Stimulated activated CD8-positive, alpha-beta memory T cell treated with anti-CD3 and anti-CD28 coated beads, Interleukin-7, amount 100 ng/mL, for 4 hours (primary cell): ENCODE results near the gene SUCLG2.
"Not testable (repeated sequence)": the region's sequence is repeated elsewhere in the genome, so short reads cannot be mapped to it uniquely, and the experiment has no call there.

Experiments used
- DNase-seq, 2 donors: peaks; one replicate each; pipeline ENCODE4 v3.0.0-alpha.2; 2020; ENCODE audit warnings: low read depth in 2 of 2

The SUCLG2 gene

GRCh38 chr3:67559029-67559605, 95.3 kb downstream of the SUCLG2 start:
- DNase-seq = no peak

GRCh38 chr3:67558426-67558825, 96.0 kb downstream of the SUCLG2 start:
- DNase-seq = no peak

- no peak for DNase-seq
Measured at GRCh38 chr3:67557848-67558355, 96.5 kb downstream of the SUCLG2 start.

- DNase-seq = no peak
Measured at GRCh38 chr3:67551361-67552016, 102.9 kb downstream of the SUCLG2 start.

GRCh38 chr3:67550541-67550940, 103.9 kb downstream of the SUCLG2 start:
- no peak for DNase-seq

GRCh38 chr3:67542502-67543250, 111.7 kb downstream of the SUCLG2 start:
- DNase-seq = not testable (repeated sequence)

- DNase-seq = no peak
Measured at GRCh38 chr3:67540198-67540894, 114.1 kb downstream of the SUCLG2 start.

GRCh38 chr3:67537203-67537602, 117.2 kb downstream of the SUCLG2 start:
- DNase-seq = not testable (repeated sequence)

- no peak for DNase-seq
Measured at GRCh38 chr3:67535006-67535405, 119.4 kb downstream of the SUCLG2 start.

- no peak for DNase-seq
Measured at GRCh38 chr3:67534594-67534993, 119.8 kb downstream of the SUCLG2 start.

- no peak for DNase-seq
Measured at GRCh38 chr3:67531181-67532101, 123.0 kb downstream of the SUCLG2 start.

- DNase-seq = no peak
Measured at GRCh38 chr3:67529915-67530314, 124.5 kb downstream of the SUCLG2 start.

- no peak for DNase-seq
Measured at GRCh38 chr3:67529337-67529736, 125.1 kb downstream of the SUCLG2 start.

GRCh38 chr3:67526246-67526645, 128.2 kb downstream of the SUCLG2 start:
- no peak for DNase-seq

GRCh38 chr3:67524046-67524445, 130.4 kb downstream of the SUCLG2 start:
- DNase-seq = no peak

GRCh38 chr3:67522081-67522480, 132.3 kb downstream of the SUCLG2 start:
- DNase-seq = no peak

- DNase-seq = no peak
Measured at GRCh38 chr3:67521053-67521646, 133.3 kb downstream of the SUCLG2 start.

GRCh38 chr3:67518236-67518635, 136.2 kb downstream of the SUCLG2 start:
- DNase-seq = no peak

GRCh38 chr3:67517781-67518180, 136.6 kb downstream of the SUCLG2 start:
- no peak for DNase-seq

GRCh38 chr3:67516496-67516895, 137.9 kb downstream of the SUCLG2 start:
- no peak for DNase-seq

GRCh38 chr3:67515778-67516177, 138.6 kb downstream of the SUCLG2 start:
- no peak for DNase-seq
